A549 treated with Mapracorat at 1 μM for 4 hours (cell line): ENCODE results near the gene THEMIS2. TPM values are rescaled to one million over a fixed set of nuclear protein-coding genes. Genes with fewer than 3 reads are reported as not detected.

Source experiments
- total RNA-seq: library from RNA; stranded (reverse); fragments of 200-300 nt; extraction: Qiagen RNA extraction; gene quantifications from 5 replicates; pipeline ENCODE4 v1.2.3, GENCODE V29; 2022

The THEMIS2 gene
- total RNA-seq, result 0.56 to 1.2 TPM (median 0.79 TPM) in 5 replicates

GRCh38 chr1:27872059-27872801, at the start of gene THEMIS2:
Gene THEMIS2, plus strand, starts transcription at chr1:27872544. Its CDS starts 28 bp downstream, at chr1:27872572.

DNA sequence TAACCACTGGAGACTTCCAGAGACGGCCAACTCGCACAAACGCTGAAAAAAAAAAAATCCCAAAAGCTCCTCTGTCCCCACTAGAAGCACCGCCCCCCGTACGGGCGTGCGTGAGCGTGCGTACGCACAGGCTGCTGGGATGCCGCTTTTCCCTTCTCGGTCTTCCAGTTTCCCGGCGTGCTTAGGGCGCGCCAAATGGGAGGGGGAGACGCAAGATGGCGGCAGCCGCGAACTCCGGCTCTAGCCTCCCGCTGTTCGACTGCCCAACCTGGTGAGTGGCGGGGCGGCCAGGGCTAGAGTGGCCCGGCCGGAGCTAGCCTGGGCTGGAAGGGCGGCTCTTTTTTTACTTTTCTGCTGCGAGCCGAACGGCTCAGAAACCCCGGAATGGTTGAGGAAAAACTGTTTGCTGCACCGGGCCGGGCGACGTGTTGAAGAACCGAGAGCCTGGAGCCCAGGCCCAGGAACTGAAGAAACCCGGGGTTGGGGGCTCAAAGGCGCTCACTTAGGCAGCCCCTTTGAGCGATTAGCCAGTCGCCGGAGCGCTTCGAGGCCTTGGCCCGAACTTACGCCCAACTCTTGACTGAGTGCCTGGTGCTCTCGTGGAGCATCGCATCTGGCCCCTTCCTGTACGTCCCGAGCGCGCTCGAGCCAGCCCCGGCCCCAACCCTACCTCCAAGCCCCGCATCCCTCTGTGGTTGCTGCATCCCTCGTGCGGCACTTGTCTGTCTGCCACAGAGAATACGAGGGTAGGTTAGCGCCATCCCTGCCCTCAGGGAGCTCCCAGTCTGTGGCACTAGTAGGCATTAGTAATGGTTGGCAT, 41.5 kb upstream of the THEMIS2 start, which contains the start of gene PPP1R8:
TSS of gene PPP1R8 (plus strand) at position 162 of the 820 bp plus-strand sequence. CDS start at position 216, 54 bp downstream.

DNA sequence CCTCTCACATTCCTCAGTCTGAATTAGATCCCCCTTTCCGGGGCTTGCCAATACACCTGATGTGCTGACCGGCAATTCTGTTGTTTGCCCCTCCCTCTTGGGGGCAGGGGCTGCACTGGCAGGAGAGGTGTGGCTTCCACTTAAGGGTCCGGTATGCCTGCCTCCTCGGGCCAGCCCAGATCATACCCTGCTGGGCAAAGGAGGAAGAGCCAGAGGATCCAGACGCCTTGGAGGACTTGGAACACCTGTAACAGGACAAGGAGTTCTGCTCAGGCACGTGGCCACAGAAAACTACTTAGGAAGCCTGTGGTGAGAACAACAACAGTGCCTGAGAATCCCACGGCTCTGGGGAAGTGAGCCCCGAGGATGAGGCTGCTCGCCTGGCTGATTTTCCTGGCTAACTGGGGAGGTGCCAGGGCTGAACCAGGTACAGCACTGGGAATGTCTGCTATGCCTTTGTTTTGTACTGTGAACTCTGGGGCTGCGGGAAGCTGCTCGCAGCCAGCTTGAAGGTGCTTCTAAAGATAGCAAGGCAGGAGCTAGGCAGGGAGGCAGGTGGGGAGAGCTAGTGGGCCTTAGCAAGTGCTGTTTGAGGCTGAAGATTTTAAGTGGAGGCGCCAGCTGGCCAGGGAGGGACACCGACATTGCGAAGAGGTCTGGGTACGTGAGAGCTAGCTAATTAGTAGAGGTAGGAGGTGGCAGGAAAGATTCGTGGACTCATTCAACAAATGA, 62.6 kb downstream of the THEMIS2 start, which contains the start of gene SMPDL3B:
TSS of gene SMPDL3B (plus strand) at position 183 of the 732 bp plus-strand sequence. CDS start at position 367, 184 bp downstream.

Other genes with a start within 250 kb of the THEMIS2 start
- gene FGR, start 237.4 kb upstream of the THEMIS2 start, total RNA-seq, result not detected in 5 replicates
- gene IFI6, start 200.4 kb upstream of the THEMIS2 start, total RNA-seq, result 9.0 to 13.8 TPM (median 12.1 TPM) in 5 replicates
- gene FAM76A, start 146.6 kb upstream of the THEMIS2 start, total RNA-seq, result 5.4 to 7.7 TPM (median 6.7 TPM) in 5 replicates
- 8.1 to 9.3 TPM (median 8.6 TPM) in 5 replicates for gene STX12, start 99.3 kb upstream of the THEMIS2 start, total RNA-seq
- gene PPP1R8, start 41.8 kb upstream of the THEMIS2 start, total RNA-seq, result 33.0 to 40.8 TPM (median 37.6 TPM) in 5 replicates
- 35.2 to 37.7 TPM (median 35.5 TPM) in 5 replicates for gene RPA2, start 42.0 kb downstream of the THEMIS2 start, total RNA-seq
- gene SMPDL3B, start 62.5 kb downstream of the THEMIS2 start, total RNA-seq, result 1.0 to 1.5 TPM (median 1.2 TPM) in 5 replicates
- 4.3 to 5.9 TPM (median 5.6 TPM) in 5 replicates for gene XKR8, start 87.4 kb downstream of the THEMIS2 start, total RNA-seq
- gene EYA3, start 216.1 kb downstream of the THEMIS2 start, total RNA-seq, result 5.0 to 6.6 TPM (median 5.9 TPM) in 5 replicates